NCI-H2029 (cell line): ENCODE results near the gene MAML3.
A peak's percentile ranks its signal among the peaks of the same experiment; 100 is the strongest.

Source experiments
- DNase-seq: peaks from one replicate; lab custom pipeline; 2025; lab: John Stamatoyannopoulos, UW

MAML3 gene

DNA sequence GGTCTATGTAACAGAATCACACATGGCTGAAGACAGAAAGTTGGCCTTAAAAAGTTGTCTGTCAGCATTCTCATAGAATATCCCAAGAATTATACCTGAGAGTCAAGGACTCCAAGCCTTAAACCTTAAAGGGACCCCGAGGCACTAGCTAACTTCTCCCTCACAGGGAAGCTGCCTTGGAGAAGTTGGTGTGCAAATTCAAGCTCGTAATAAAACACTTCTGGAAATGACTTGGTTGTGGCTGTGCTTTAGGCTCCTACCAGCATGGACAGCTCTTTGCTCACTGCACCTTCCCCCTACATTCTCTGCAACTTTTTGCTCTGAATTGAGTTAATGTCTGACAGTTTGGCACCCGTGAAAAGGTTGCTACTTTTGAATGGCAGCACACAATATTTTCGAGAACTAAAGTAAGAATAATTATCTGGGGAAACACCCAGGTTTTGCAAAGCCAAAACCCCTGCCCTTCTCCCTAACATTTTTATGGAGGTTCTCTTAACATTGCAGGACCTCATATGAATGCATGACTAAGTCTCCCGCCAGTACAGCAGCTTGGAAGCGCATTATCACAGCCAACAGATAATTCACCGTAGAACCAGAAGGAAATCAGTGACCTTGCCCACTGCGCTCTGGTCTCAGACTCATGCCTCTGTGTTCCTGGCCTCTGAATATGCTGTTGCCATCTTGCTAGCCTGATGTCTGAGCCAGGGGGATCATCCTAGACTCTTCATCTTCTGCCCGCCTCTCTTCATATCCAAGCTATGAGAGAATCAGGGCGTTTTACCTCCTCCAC lies 397.4 kb downstream of the MAML3 start:
- no peak for DNase-seq

DNA sequence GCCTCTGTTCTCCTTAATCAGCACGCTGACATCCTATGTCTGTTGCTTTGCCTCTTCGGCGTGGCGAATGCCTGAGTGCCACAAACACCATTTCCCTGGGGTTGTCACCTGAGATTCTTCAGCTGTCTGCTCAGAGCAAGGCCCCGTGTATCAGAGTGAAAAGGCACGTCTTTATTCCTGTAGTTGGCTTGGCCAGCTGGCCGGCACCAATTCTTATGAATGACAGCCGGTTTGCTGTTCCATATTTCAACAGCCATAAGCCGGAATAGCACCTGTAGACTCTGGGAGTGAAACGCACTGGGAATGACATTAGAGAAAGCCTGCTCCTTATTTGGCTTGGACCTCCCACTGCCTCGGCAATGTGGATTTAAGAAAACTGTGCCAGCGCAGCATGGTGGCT lies 399.0 kb downstream of the MAML3 start:
- DNase-seq: no peak

GRCh38 chr4:139753686-139754085 lies 400.3 kb downstream of the MAML3 start:
- no peak for DNase-seq

DNA sequence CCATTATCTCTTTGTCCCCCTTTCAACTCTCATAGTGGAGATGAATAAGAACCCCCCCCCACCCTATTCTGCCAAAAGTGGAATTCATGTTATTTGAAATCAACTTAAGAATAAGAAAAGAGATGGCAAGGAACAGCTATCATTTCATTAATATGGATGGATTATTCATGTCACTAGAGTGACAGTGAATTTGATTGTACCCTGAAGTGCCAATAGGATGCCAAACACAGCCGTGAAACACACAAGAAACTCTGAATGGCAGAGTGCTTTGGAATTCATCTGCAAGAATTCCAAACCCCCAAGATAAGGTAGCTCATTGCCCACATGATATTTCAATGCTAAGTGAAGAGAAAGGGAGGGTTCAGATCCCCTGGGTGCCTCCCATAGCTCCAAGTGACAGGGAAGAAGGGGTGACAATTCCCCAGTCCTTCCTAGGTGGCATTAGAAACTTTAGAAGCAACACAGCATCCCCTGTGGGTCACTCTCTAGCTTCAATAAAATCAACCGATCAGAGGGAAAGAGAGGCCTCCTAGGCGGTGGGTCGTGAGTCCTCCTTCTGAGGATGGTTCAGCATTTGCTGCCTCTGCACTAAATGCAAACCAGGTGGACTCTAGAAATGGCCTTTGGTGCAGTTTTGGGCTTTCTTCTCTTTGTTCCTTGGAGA lies 404.0 kb downstream of the MAML3 start:
- no peak for DNase-seq

GRCh38 chr4:139749338-139749737 lies 404.6 kb downstream of the MAML3 start:
- DNase-seq: no peak

GRCh38 chr4:139746431-139747171 lies 407.4 kb downstream of the MAML3 start:
- DNase-seq: no peak

- DNase-seq: no peak
These were observed 408.8 kb downstream of the MAML3 start for GRCh38 chr4:139745111-139745639.

DNA sequence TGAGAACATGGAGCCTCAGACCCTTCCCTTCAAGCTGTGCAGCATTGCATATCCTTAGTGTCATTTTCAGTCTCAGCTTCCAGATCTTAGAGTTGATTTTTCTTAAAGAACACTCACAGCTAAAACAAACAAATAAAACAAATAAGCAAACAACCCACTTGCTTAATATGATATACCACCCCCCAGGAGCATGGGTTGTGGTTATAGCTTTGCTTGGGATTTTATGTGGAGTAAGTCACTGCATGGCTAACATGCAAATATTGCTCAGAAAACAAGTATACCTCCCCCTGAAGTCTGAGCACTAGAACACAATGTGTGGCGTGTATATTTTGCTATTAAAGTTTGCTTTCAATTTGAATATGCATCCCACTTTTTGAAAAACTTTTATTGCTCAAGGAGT lies 409.8 kb downstream of the MAML3 start:
- no peak for DNase-seq

- no peak for DNase-seq
These were observed 411.0 kb downstream of the MAML3 start for GRCh38 chr4:139743027-139743426.

DNA sequence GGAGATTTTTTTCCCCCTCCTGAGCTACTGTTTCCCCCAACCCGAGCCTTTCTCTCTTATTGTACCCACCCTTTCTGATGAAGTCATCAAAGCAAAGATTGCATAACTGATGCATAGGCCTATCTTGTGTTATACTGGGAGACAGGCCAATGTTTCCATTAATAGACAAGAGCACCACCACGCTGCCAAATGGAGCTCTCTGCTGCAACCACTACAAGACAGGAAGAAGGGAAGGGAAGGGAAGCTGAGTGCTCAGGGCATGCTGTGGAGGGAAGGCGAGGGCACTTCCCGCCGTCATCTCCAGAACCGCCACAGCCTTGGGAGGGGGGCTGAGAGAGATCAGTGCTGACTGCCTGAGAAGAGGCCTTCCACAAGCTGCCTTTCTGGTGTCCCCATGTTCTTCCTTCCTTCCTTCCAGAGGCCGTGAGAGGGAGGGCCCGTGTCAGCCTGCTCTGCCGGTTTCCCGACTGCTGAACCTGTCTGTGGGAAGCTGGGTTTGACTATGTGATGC lies 413.4 kb downstream of the MAML3 start:
- DNase-seq: peak; percentile 96

- no peak for DNase-seq
These were observed 413.9 kb downstream of the MAML3 start for GRCh38 chr4:139740121-139740520.

DNA sequence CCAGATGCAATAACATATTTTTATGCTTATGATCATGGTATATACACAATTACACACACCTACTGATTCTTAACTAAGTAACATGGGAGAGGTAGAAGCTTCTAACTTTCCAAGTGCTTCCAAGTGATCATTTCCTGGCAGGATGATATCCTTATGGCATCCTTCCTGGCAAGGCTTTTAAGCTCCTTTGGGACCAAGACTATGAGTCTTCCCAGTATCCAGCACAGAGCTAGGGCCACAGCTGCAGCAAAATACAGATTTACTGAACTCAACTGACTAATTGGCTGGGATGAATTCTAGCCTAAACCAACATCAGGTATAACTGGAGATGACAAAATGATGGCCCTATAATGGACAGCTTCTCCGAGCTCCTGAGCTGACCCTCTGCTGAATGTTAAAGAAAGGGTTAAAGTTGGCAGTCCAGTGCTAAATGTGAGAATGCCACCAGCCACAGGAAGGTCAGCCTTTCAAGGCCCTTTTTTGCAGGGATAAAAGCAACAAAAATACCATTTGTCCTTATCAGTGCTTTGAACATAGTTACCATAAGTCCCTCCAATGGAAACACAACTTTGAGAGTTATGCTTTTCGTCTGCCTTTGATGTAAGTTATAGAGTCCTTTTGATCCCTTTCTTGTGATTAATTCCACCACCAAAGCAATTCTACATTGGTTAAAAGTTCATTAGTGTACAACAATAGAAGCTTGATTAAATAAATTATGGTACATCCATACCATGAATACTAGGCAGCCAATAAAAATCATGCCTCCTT lies 415.0 kb downstream of the MAML3 start:
- no peak for DNase-seq

DNA sequence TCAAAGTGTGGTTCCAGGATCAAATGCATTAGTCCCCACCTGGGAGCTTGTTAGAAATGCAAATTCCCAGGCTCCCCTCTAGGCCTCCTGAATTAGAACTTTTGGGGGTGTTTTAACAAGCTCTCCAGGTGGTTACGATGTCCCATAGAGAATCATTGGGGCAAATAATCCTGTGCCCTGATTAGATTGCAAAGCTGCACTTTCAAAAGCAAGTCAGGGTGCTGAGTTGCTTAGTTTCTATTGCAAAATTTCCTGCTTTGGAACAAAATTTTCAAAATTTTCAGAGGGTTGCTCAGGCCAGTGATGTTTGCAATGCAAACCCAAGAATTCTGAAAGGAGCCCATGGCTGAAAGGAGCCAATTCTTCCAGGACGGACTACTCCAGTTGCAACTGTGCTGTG lies 417.3 kb downstream of the MAML3 start:
- DNase-seq: no peak

GRCh38 chr4:139736274-139736660 lies 417.7 kb downstream of the MAML3 start:
- DNase-seq: no peak

DNA sequence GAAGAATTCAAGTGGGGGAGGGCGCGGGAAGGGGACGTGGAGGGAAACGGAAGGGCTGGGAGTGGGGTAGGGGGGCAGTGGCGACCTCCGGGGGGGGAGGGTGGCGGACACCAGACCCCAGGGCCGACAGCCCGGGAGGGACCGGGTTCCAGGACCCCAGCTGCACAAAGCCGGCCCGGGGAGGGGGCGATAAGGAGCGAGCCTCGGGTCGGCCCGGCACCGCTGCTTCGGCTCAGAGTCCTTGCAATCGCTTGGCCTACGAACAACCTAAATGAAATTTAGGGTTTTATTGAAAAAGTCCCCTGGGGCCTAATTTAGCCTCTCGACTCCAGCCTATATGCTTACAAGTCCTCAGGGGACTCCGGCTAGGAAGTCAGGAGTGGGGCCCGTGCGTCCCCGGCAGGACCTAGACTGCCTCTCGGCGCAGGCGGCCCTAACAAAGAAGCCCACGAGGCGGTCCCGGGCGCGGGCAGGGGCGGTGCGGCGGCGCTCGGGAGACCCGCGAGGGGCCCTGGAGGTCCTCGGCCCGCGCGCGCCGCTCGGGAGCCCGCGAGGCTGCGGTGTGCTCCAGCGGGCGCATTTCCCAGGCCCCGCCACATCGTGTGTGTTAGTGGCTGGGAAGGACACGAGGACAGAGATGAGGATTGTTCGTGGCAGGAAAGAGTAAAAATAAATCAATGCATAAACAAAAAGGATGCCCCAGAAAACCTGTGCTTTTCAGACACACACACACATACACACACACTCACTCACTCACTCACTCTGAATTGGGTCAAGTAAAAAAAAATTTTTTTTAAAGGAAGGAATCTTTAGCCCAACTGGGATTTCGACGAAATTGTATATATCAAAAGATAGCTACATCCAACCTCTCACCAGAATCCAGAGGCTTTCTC lies 418.4 kb downstream of the MAML3 start:
- DNase-seq: no peak

DNA sequence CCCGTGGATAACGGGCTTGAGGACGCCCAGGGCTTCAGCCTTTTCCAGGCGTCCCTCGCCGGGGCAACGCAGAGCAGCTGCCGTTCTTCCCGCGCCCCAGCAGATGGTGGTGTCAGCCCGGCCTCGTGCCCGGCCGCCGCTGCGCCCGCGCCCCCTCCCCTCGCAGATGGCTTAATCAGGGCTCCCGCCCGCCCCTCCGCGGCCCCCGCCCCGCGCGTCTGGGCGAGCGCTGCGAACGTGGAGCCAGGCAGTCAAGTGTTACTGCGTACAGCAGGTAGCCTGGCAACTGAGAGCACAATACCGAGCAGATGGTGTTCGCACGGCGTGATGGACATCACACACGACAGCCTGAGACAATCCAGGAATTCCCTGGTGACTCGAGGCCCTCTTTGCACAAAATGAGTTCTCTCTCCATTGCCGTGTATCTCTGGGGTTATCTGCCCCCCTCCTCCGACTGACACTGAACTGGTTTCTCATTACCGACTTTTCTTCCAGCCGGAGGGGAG lies 419.1 kb downstream of the MAML3 start:
- peak; percentile 92 for DNase-seq

DNA sequence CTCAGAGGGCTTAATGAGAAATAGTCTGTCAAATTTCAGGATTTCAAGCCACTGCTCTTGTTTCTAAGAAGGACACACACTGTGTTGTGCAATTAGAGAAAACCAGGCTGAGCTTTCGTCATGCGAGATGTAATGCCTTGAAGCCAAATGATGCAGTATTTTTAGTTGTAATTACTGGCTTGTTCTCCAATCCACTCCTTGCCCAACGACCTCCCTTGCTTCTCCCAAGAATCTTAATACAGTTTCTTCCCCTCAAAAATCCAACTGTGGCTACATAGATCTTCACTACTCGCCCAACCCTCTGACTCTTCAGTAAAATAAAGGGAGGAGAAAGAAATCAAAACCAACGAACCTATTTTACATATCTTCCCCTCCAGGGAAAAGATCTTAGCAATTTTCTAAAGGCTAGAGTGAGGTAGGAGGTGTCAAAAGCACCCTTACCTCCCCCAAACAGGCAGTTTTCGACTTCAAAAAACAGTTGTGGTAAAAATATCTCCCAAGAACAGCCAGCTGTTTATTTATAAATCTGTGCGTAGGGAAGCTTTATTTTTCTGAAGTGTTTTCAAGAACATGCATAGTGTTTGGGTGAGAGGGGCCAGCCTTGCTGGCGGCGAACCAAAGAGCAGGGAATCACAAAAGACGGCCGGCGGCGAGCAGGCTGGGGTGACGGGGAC lies 419.6 kb downstream of the MAML3 start:
- no peak for DNase-seq

DNA sequence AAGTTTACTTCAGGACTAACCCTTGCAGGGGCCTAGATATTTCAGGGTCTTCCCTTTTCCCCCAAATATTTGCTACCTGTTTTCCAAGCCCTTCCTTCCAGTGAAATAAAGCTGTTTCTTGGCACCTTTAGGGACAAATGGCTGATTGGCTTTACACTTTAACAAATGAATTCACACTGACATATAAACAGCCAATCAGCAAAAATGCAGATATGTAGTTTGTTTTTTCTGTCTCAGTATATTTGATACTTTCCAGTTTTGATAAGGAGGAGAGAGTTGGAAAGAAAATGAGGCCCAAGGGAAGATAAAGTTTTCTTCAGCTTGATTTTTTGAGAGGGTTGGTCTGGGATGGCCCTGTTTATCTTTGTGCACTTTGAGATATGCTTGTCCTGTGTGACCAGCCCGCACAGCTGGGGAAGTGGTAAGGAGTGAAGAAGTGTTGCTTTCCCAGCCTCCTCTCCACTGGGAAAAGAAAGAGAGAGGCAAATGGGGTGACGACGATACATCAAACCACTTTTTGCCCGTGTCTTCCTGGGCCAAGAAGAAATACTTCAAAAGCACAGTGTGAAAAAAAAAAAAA lies 420.9 kb downstream of the MAML3 start:
- DNase-seq: no peak

DNA sequence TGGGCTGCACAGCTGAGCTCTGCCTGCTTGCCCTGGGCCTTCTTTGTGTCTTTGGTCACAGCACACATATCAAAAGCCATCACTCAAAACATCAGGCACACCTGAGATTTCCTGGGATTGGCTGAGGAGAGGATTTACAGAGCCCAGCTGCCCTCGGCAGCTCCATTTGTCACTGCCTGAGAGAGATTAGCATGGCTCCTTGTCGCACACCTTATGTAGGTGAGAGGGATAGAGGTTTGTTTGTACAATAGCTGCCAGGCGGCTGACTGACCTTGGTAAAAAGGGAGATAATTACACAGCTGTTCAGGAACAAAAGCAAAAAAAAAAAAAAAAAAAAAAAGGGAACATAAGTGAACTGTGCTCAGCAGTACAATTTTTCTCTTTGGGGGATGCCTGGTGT lies 425.1 kb downstream of the MAML3 start:
- DNase-seq: peak; percentile 89

DNA sequence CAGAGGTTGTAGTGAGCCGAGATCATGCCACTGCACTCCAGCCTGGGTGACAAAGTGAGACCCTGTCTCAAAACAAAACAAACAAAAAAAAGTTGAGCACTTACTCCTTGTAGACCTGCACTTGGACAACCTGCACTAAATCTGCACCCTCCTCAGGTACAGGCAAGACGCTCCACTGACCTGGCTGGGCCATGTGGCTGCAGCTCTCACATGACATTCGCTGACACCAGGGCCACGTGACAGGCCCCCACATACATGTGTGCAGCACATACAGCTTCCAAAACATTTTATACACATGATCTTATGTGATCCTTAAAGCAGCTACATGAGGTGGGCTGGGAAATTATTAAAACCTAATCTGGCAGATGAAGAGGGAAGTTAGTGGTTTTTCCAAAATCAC lies 425.8 kb downstream of the MAML3 start:
- DNase-seq: no peak
